PC-3 (cell line): ENCODE data around the gene WDR7. TPM values are rescaled to one million over a fixed set of nuclear protein-coding genes. Genes with fewer than 3 reads are reported as not detected.

Experiments used
- ATAC-seq: fragments of 200-7000 bp; cut with Tn5 transposase; 2 replicates; pipeline ENCODE4 v1.9.1; 2020; ENCODE audit warnings: mild to moderate bottlenecking, moderate library complexity
- BruUV-seq: library from RNA; stranded (reverse); fragments of 400-500 nt; replicated peaks from 2 replicates; lab custom pipeline; 2021; lab: Mats Ljungman, UMichigan
- CTCF ChIA-PET: fragments of 300-600 bp; sonication (Branson Sonifier 250); formaldehyde crosslinking; loops from one replicate; lab custom pipeline; 2022; ENCODE audit warnings: antibody characterized with exemption; lab: Charles Lee
- POLR2A ChIA-PET: fragments of 300-600 bp; sonication (Branson Sonifier 250); formaldehyde crosslinking; loops from one replicate; lab custom pipeline; 2022; ENCODE audit warnings: antibody characterized with exemption; ENCODE audit not compliant: unreplicated experiment; lab: Charles Lee
- DNase-seq: peaks from one replicate; pipeline ENCODE4 v3.0.0-alpha.2; 2015
- H2AFZ ChIP-seq: fragments of 300-600 bp; sonication (generic); 2 replicates; pipeline ENCODE4 v1.6.0; 2016; ENCODE audit warnings: antibody characterized with exemption, low read length
- H3F3A ChIP-seq: fragments of 300-600 bp; sonication (generic); one replicate; pipeline ENCODE4 v1.6.0; 2017; ENCODE audit warnings: antibody characterized with exemption, low read length, control low read depth, mild to moderate bottlenecking; ENCODE audit not compliant: unreplicated experiment
- H3K27ac ChIP-seq: fragments of 300-600 bp; sonication (generic); 2 replicates; pipeline ENCODE4 v1.5.1; 2016; ENCODE audit warnings: mild to moderate bottlenecking, low read length
- H3K27me3 ChIP-seq: fragments of 300-600 bp; sonication (generic); 2 replicates; pipeline ENCODE4 v1.6.1; 2016; ENCODE audit warnings: low read length, mixed read lengths
- H3K36me3 ChIP-seq: fragments of 300-600 bp; sonication (generic); 2 replicates; pipeline ENCODE4 v1.6.1; 2016; ENCODE audit warnings: low read depth, mixed run types, low read length, mixed read lengths
- H3K4me1 ChIP-seq: fragments of 300-600 bp; sonication (generic); 2 replicates; pipeline ENCODE4 v1.5.1; 2016; ENCODE audit warnings: low read length; ENCODE audit not compliant: insufficient read depth
- H3K4me2 ChIP-seq: fragments of 300-600 bp; sonication (generic); 2 replicates; pipeline ENCODE4 v1.6.0; 2016; ENCODE audit warnings: low read length
- H3K4me3 ChIP-seq: fragments of 300-600 bp; sonication (generic); 2 replicates; pipeline ENCODE4 v1.5.1; 2016; ENCODE audit warnings: mild to moderate bottlenecking, low read length, mixed read lengths
- H3K79me2 ChIP-seq: fragments of 300-600 bp; sonication (generic); 2 replicates; pipeline ENCODE4 v1.6.1; 2017; ENCODE audit warnings: low read length, mixed read lengths
- H3K9ac ChIP-seq: fragments of 300-600 bp; sonication (generic); 2 replicates; pipeline ENCODE4 v1.6.0; 2016; ENCODE audit warnings: mild to moderate bottlenecking, low read length
- H3K9me2 ChIP-seq: fragments of 300-600 bp; sonication (generic); replicated peaks from 2 replicates; pipeline ENCODE4 v1.6.1; 2016; ENCODE audit warnings: mixed run types, low read length, mixed read lengths
- H3K9me3 ChIP-seq: fragments of 300-600 bp; sonication (generic); 2 replicates; pipeline ENCODE4 v1.6.1; 2016; ENCODE audit warnings: low read length, mixed read lengths
- H4K20me1 ChIP-seq: fragments of 300-600 bp; sonication (generic); 2 replicates; pipeline ENCODE4 v1.6.1; 2016; ENCODE audit warnings: low read length, mixed read lengths
- CTCF ChIP-seq: fragments of 300-600 bp; sonication (generic); conservative IDR thresholded peaks from 2 replicates; pipeline ENCODE4 v1.5.1; 2017; ENCODE audit warnings: antibody characterized with exemption, low read depth, mild to moderate bottlenecking, low read length
- EZH2 ChIP-seq: fragments of 300-600 bp; sonication (generic); IDR thresholded peaks from one replicate; pipeline ENCODE4 v1.6.1; 2017; ENCODE audit warnings: antibody characterized with exemption, mild to moderate bottlenecking, low read length; ENCODE audit not compliant: unreplicated experiment
- EZH2phosphoT487 ChIP-seq: fragments of 300-600 bp; sonication (generic); IDR thresholded peaks from 2 replicates; pipeline ENCODE4 v1.6.1; 2018; ENCODE audit warnings: mild to moderate bottlenecking, antibody characterized with exemption, low read length, borderline replicate concordance
- intact Hi-C: fragments of 100-400 bp; cut with micrococcal nuclease; formaldehyde crosslinking; loops from 2 replicates; pipeline ENCODE4 v1.9.0; 2023
- total RNA-seq: library from RNA; depleted of rRNA; stranded (reverse); fragments of >200 nt; gene quantifications from 2 replicates; pipeline ENCODE4 v1.2.3, GENCODE V29; 2014

WDR7 gene
- total RNA-seq, 1 experiment from 2014 or later, result 16.0 TPM

GRCh38 chr18:56812674-56813073, 161.5 kb downstream of the WDR7 start:
- Histone ChIP-seq H3K9me3 (no peaks in the 10 kb centered on the region), H2AFZ (no peak overlapping the region), H4K20me1 (no peaks in the 10 kb centered on the region), H3K79me2 (no peaks in the 10 kb centered on the region), H3F3A (no peaks in the 10 kb centered on the region), H3K4me2 (no peak overlapping the region), H3K9ac (no peak overlapping the region), H3K4me3 (no peak overlapping the region), H3K27me3 (no peaks in the 10 kb centered on the region), H3K27ac (no peak overlapping the region), H3K36me3 (no peaks in the 10 kb centered on the region), H3K4me1 (peaks cover 14% of the 10 kb centered on the region), H3K9me2 (no peaks in the 10 kb centered on the region)
- ChIA-PET CTCF (no interaction called here), POLR2A (no interaction called here)
- ATAC-seq (no peak), DNase-seq (no peak)
- intact Hi-C loops, result no loop called here
- BruUV-seq, result no TSS peak
- TF ChIP-seq EZH2 (no peak), CTCF (no peak), EZH2phosphoT487 (no peak)

GRCh38 chr18:56815926-56816325, 164.8 kb downstream of the WDR7 start:
- CTCF ChIA-PET, result no interaction called here

More at GRCh38 chr18:56815926-56816325, 164.8 kb downstream of the WDR7 start:
- Histone ChIP-seq H3K4me1 (peaks cover 14% of the 10 kb centered on the region), H3K9ac (no peak overlapping the region), H3K27ac (no peak overlapping the region), H3K36me3 (no peaks in the 10 kb centered on the region), H3K79me2 (no peaks in the 10 kb centered on the region), H4K20me1 (no peaks in the 10 kb centered on the region), H3K27me3 (no peaks in the 10 kb centered on the region), H3K4me3 (no peak overlapping the region), H3K9me3 (no peaks in the 10 kb centered on the region), H3K4me2 (peak overlapping the region; percentile 50), H2AFZ (no peak overlapping the region), H3F3A (no peaks in the 10 kb centered on the region), H3K9me2 (no peaks in the 10 kb centered on the region)
- peak; percentile 84 for DNase-seq
- no TSS peak for BruUV-seq
- POLR2A ChIA-PET, result no interaction called here
- ATAC-seq, result peak; percentile 100
- TF ChIP-seq CTCF (no peak), EZH2phosphoT487 (no peak), EZH2 (no peak)
- intact Hi-C loops, result no loop called here
